Chondrocyte (in vitro differentiated cells): ENCODE results near the gene HBEGF. TPM values are rescaled to one million over a fixed set of nuclear protein-coding genes. Genes with fewer than 3 reads are reported as not detected.

Experiments used
- DNase-seq: peaks from one replicate; pipeline ENCODE4 v3.0.0; 2021; ENCODE audit warnings: mixed read lengths, low spot score
- H3K27ac Mint-ChIP-seq: one replicate; pipeline ENCODE4 v1.8.0; 2021; ENCODE audit warnings: mild to moderate bottlenecking, moderate library complexity, mixed read lengths; ENCODE audit not compliant: unreplicated experiment
- H3K27me3 Mint-ChIP-seq: 2 replicates; pipeline ENCODE4 v1.8.0; 2021; ENCODE audit warnings: low read depth, mixed read lengths
- H3K36me3 Mint-ChIP-seq: 2 replicates; pipeline ENCODE4 v1.8.0; 2021; ENCODE audit warnings: low read depth, mixed read lengths
- H3K4me1 Mint-ChIP-seq: 2 replicates; pipeline ENCODE4 v1.8.0; 2021; ENCODE audit warnings: low read depth, mild to moderate bottlenecking, mixed read lengths
- H3K4me3 Mint-ChIP-seq: one replicate; pipeline ENCODE4 v1.8.0; 2021; ENCODE audit warnings: mild to moderate bottlenecking, moderate library complexity, mixed read lengths; ENCODE audit not compliant: unreplicated experiment
- H3K9me3 Mint-ChIP-seq: 2 replicates; pipeline ENCODE4 v1.8.0; 2021; ENCODE audit warnings: low read depth, mixed read lengths
- total RNA-seq: library from RNA; stranded (reverse); gene quantifications from 3 replicates; pipeline ENCODE4 v1.2.1, GENCODE V29; 2021
- TF ChIP-seq, protein P1 (sequence below): fragments of 200-600 bp; sonication (generic); IDR thresholded peaks from 2 replicates; pipeline ENCODE4 v1.5.0; 2021; ENCODE audit warnings: antibody characterized with exemption, mild to moderate bottlenecking, moderate library complexity

The HBEGF gene
- total RNA-seq, 1 donor from 2014 or later, result 8.0 TPM

DNA sequence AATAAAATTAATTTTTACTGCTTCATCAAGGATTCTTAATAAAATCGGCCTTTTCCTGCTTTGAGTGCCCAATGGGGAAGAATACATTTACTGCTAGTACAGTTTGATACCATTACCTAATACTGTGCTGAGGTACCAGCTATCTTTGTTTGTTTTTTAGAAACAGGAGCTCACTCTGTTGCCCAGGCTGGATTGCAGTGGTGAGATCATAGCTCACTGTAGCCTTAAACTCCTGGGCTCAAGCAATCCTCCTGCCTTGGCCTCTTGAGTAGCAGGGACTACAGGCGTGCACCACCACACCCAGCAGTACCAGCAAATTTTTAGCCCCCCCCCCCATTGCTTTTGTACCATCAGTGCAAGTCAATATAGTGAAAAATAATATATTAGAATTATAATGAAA, 41.6 kb upstream of the HBEGF start:
- H3K27ac Mint-ChIP-seq, result no peak overlapping the region
- H3K4me3 Mint-ChIP-seq, result no peak overlapping the region
- H3K9me3 Mint-ChIP-seq, result no peaks in the 10 kb centered on the region
- DNase-seq, result no peak
- no peaks in the 10 kb centered on the region for H3K27me3 Mint-ChIP-seq
- H3K4me1 Mint-ChIP-seq, result no peaks in the 10 kb centered on the region
- TF ChIP-seq, protein P1, sequence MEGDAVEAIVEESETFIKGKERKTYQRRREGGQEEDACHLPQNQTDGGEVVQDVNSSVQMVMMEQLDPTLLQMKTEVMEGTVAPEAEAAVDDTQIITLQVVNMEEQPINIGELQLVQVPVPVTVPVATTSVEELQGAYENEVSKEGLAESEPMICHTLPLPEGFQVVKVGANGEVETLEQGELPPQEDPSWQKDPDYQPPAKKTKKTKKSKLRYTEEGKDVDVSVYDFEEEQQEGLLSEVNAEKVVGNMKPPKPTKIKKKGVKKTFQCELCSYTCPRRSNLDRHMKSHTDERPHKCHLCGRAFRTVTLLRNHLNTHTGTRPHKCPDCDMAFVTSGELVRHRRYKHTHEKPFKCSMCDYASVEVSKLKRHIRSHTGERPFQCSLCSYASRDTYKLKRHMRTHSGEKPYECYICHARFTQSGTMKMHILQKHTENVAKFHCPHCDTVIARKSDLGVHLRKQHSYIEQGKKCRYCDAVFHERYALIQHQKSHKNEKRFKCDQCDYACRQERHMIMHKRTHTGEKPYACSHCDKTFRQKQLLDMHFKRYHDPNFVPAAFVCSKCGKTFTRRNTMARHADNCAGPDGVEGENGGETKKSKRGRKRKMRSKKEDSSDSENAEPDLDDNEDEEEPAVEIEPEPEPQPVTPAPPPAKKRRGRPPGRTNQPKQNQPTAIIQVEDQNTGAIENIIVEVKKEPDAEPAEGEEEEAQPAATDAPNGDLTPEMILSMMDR, result no peak
- H3K36me3 Mint-ChIP-seq, result no peaks in the 10 kb centered on the region

DNA sequence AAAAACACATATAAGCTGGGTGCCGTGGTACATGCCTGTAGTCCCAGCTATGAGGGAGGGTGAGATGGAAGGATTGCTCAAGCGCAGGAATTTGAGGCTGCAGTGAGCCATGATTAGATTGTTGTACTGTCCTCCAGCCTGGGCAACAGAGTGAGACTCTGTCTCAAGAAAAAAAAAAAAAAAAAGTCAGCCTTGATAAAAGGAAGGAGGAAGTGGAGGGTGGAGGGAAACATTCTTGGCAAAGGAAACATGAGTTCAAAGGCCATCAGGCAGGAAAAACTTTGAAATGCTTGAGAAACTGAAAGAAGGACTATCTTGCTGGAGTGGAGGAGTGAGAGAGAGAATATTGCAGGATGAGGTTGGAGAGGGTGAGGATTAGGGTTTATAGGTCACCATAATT, 36.9 kb upstream of the HBEGF start:
- no peaks in the 10 kb centered on the region for H3K9me3 Mint-ChIP-seq
- TF ChIP-seq, protein P1, result no peak
- H3K4me1 Mint-ChIP-seq, result no peaks in the 10 kb centered on the region
- H3K4me3 Mint-ChIP-seq, result no peak overlapping the region
- DNase-seq, result no peak
- H3K27me3 Mint-ChIP-seq, result no peaks in the 10 kb centered on the region
- no peak overlapping the region for H3K27ac Mint-ChIP-seq
- no peaks in the 10 kb centered on the region for H3K36me3 Mint-ChIP-seq

DNA sequence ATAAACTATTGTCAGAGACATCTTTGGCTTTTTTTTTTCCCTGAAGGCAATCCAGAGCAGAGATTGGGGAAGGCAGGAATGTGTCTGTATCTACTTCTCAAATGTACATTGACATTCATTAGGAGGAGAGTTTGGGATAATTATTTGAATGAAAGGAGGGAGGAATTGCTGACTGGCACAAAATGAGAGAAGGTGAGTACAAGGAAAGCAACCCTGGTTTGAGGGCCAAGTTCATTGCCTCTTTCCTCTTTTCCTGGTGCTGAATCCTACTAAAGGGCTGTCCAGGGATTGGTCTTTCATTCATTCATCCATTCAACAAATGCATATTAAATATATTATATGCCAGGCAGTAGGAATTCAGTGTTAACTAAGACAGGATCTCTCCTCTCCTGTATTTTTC, 36.5 kb upstream of the HBEGF start:
- Mint-ChIP-seq H3K27me3 (no peaks in the 10 kb centered on the region), H3K4me1 (no peaks in the 10 kb centered on the region), H3K27ac (no peak overlapping the region), H3K36me3 (no peaks in the 10 kb centered on the region), H3K4me3 (no peak overlapping the region), H3K9me3 (no peaks in the 10 kb centered on the region)
- TF ChIP-seq, protein P1, result no peak
- DNase-seq, result no peak

DNA sequence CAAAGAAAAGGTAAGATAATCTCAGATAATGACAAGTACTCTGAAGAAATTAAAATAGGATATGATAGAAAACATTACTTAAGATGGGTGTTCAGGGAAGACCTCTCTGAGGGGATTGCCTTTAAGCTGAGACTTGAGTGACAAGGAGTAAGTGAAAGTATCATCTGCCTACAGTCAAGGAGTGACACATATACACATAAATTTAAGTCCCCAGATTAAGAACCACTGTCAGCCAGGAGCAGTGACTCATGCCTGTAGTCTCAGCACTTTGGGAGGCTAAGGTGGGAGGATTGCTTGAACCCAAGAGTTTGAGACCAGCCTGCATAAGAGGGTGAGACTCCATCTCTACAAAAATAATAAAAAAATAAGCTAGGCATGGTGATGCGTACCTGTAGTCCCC, 35.6 kb upstream of the HBEGF start:
- no peaks in the 10 kb centered on the region for H3K4me1 Mint-ChIP-seq
- H3K9me3 Mint-ChIP-seq, result no peaks in the 10 kb centered on the region
- no peaks in the 10 kb centered on the region for H3K36me3 Mint-ChIP-seq
- TF ChIP-seq, protein P1, result no peak
- DNase-seq, result no peak
- H3K4me3 Mint-ChIP-seq, result no peak overlapping the region
- H3K27ac Mint-ChIP-seq, result no peak overlapping the region
- no peaks in the 10 kb centered on the region for H3K27me3 Mint-ChIP-seq

DNA sequence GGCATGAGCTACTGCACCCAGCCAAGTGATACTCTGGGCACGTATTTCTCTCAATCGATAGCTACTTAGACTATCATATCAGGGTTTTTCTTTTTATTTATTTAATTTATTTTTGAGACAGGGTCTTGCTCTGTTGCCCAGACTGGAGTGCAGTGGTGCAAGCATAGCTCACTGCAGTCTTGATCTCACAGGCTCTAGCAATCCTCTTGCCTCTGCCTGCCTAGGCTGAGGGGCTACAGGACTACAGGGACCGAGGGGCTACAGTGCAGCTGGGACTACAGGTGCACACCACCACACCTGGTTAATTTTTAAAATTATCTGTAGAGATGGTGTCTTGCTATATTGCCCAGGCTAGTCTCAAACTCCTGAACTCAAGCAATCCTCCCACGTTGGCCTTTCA, 34.9 kb upstream of the HBEGF start:
- no peaks in the 10 kb centered on the region for H3K9me3 Mint-ChIP-seq
- no peaks in the 10 kb centered on the region for H3K4me1 Mint-ChIP-seq
- H3K36me3 Mint-ChIP-seq, result no peaks in the 10 kb centered on the region
- no peak overlapping the region for H3K4me3 Mint-ChIP-seq
- H3K27ac Mint-ChIP-seq, result no peak overlapping the region
- no peaks in the 10 kb centered on the region for H3K27me3 Mint-ChIP-seq
- DNase-seq, result peak; percentile 29
- TF ChIP-seq, protein P1, result no peak
